Progenitor cell of endocrine pancreas (in vitro differentiated cells): Measurements from ENCODE around the gene GTF3C1. TPM values are rescaled to one million over a fixed set of nuclear protein-coding genes. Genes with fewer than 3 reads are reported as not detected.

Source experiments
- DNase-seq: peaks from one replicate; pipeline ENCODE4 v3.0.0; 2021; ENCODE audit warnings: low spot score; ENCODE audit not compliant: unreplicated experiment
- H3K27ac Mint-ChIP-seq: 2 replicates; pipeline ENCODE4 v1.8.0; 2021; ENCODE audit warnings: mild to moderate bottlenecking, moderate library complexity, mixed read lengths
- H3K27me3 Mint-ChIP-seq: 2 replicates; pipeline ENCODE4 v1.8.0; 2021; ENCODE audit warnings: mixed read lengths
- H3K36me3 Mint-ChIP-seq: 2 replicates; pipeline ENCODE4 v1.8.0; 2022; ENCODE audit warnings: mixed read lengths; ENCODE audit not compliant: insufficient read depth
- H3K4me1 Mint-ChIP-seq: 2 replicates; pipeline ENCODE4 v1.8.0; 2021; ENCODE audit warnings: low read depth, mixed read lengths
- H3K4me3 Mint-ChIP-seq: 2 replicates; pipeline ENCODE4 v1.8.0; 2021; ENCODE audit warnings: low read depth, mild to moderate bottlenecking, moderate library complexity, mixed read lengths
- H3K9me3 Mint-ChIP-seq: 2 replicates; pipeline ENCODE4 v1.8.0; 2021; ENCODE audit warnings: low read depth, mixed read lengths
- CTCF ChIP-seq: fragments of 200-600 bp; sonication (generic); IDR thresholded peaks from one replicate; pipeline ENCODE4 v1.5.0; 2021; ENCODE audit warnings: antibody characterized with exemption, mild to moderate bottlenecking; ENCODE audit not compliant: unreplicated experiment
- total RNA-seq: library from RNA; stranded (reverse); gene quantifications from 2 replicates; pipeline ENCODE4 v1.2.1, GENCODE V29; 2021

GTF3C1 gene
- total RNA-seq, 1 donor from 2014 or later: 106 TPM

- DNase-seq: no peak
- Mint-ChIP-seq H3K4me3 (no peak overlapping the region), H3K9me3 (peaks cover 2% of the 10 kb centered on the region), H3K27ac (no peak overlapping the region), H3K4me1 (no peaks in the 10 kb centered on the region), H3K36me3 (no peaks in the 10 kb centered on the region), H3K27me3 (no peaks in the 10 kb centered on the region)
- no peak for TF ChIP-seq CTCF
Measured at GRCh38 chr16:27444015-27444414, 105.7 kb downstream of the GTF3C1 start.

- Mint-ChIP-seq H3K9me3 (peaks cover 2% of the 10 kb centered on the region), H3K4me3 (no peak overlapping the region), H3K27ac (no peak overlapping the region), H3K36me3 (no peaks in the 10 kb centered on the region), H3K4me1 (no peaks in the 10 kb centered on the region), H3K27me3 (no peaks in the 10 kb centered on the region)
- no peak for DNase-seq
- no peak for TF ChIP-seq CTCF
Measured at GRCh38 chr16:27441998-27442397, 107.7 kb downstream of the GTF3C1 start.

GRCh38 chr16:27441276-27441675, 108.4 kb downstream of the GTF3C1 start:
- no peak for DNase-seq
- no peak overlapping the region for H3K4me3 Mint-ChIP-seq
- H3K27me3 Mint-ChIP-seq: no peaks in the 10 kb centered on the region
- no peaks in the 10 kb centered on the region for H3K4me1 Mint-ChIP-seq
- no peak overlapping the region for H3K27ac Mint-ChIP-seq
- peaks cover 2% of the 10 kb centered on the region for H3K9me3 Mint-ChIP-seq
- no peaks in the 10 kb centered on the region for H3K36me3 Mint-ChIP-seq
- no peak for TF ChIP-seq CTCF

GRCh38 chr16:27439271-27440018, 110.3 kb downstream of the GTF3C1 start:
- H3K27ac Mint-ChIP-seq: no peak overlapping the region
- H3K9me3 Mint-ChIP-seq: peaks cover 2% of the 10 kb centered on the region
- H3K36me3 Mint-ChIP-seq: no peaks in the 10 kb centered on the region

GRCh38 chr16:27437946-27438345, 111.8 kb downstream of the GTF3C1 start:
- no peaks in the 10 kb centered on the region for H3K9me3 Mint-ChIP-seq

More at GRCh38 chr16:27439271-27440018, 110.3 kb downstream of the GTF3C1 start:
- TF ChIP-seq CTCF: no peak
- Mint-ChIP-seq H3K27me3 (no peaks in the 10 kb centered on the region), H3K4me1 (no peaks in the 10 kb centered on the region), H3K4me3 (no peak overlapping the region)
- DNase-seq: no peak

More at GRCh38 chr16:27437946-27438345, 111.8 kb downstream of the GTF3C1 start:
- Mint-ChIP-seq H3K27ac (no peak overlapping the region), H3K36me3 (no peaks in the 10 kb centered on the region), H3K4me1 (no peaks in the 10 kb centered on the region), H3K4me3 (no peak overlapping the region), H3K27me3 (peaks cover 6% of the 10 kb centered on the region)
- TF ChIP-seq CTCF: no peak
- no peak for DNase-seq
